Measurements from ENCODE around the gene SNAPC3. TPM values are rescaled to one million over a fixed set of nuclear protein-coding genes. Genes with fewer than 3 reads are reported as not detected.
"Not testable (repeated sequence)": the region's sequence is repeated elsewhere in the genome, so short reads cannot be mapped to it uniquely, and the experiment has no call there.

SNAPC3 gene
- total and polyA plus RNA-seq, 9 donors: 22.0 to 29.0 (median 25.2) TPM

DNA sequence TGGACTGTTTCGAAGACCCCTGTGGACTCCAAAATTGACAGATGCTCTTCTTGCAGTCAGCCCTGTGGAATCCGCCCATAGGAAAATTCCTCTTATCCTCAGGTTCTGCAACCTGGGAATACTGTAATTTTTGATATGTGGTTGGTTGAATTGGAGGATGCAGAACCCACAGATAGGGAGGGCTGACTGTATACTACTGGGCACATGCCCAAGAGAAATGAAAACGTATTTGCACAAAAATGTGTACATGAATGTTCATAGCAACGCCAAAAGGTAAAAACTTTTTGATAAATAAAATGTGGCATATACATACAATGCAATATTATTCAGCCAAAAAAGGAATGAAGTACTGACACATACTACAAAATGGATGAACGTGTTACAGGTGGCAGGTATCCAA lies 1.9 kb upstream of the SNAPC3 start:
- H3K27ac ChIP-seq (ENCODE audit: low read length): no peak overlapping the region
- WGBS (ENCODE audit: insufficient coverage): 57% methylated on average over 1 of the region's 5 CpGs
- DNase-seq: no peak
- peaks cover 9% of the 10 kb centered on the region for H3K4me1 ChIP-seq (ENCODE audit: control insufficient read depth, insufficient read depth, low read length)
- H3K36me3 ChIP-seq (ENCODE audit: control insufficient read depth, insufficient read depth, low read length): peaks cover 13% of the 10 kb centered on the region
- H3K27me3 ChIP-seq (ENCODE audit: control insufficient read depth, insufficient read depth, low read length): no peaks in the 10 kb centered on the region
- no peak overlapping the region for H3K4me3 ChIP-seq (ENCODE audit: low read length)
- H3K9me3 ChIP-seq (replicated peaks; ENCODE audit: control insufficient read depth, low read depth, low read length): no peaks in the 10 kb centered on the region

DNA sequence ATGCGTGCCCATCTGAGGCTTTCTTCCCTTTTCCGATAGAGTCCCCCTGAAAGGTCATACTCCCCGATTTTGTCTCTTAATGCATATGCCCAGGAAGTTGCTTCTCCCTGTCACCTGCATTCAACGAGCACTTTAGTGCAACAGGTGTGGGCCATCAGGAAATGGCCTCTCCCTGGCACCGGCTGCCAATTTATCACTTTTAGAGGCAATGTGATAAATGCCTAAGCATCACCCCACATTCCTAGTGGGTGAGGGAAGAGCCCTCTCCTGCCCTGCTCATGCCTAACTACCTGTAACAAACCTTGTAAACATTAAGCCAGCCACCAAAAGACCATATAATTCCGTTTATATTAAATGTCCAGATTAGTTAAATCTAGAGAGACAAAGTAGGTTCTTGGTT lies 1.1 kb upstream of the SNAPC3 start:
- peak overlapping the region; percentile 98 for H3K27ac ChIP-seq (ENCODE audit: low read length)
- H3K9me3 ChIP-seq (replicated peaks; ENCODE audit: control insufficient read depth, low read depth, low read length): no peaks in the 10 kb centered on the region
- H3K27me3 ChIP-seq (ENCODE audit: control insufficient read depth, insufficient read depth, low read length): no peaks in the 10 kb centered on the region
- H3K36me3 ChIP-seq (ENCODE audit: control insufficient read depth, insufficient read depth, low read length): peaks cover 18% of the 10 kb centered on the region
- H3K4me1 ChIP-seq (ENCODE audit: control insufficient read depth, insufficient read depth, low read length): peaks cover 9% of the 10 kb centered on the region
- no peak overlapping the region for H3K4me3 ChIP-seq (ENCODE audit: low read length)
- DNase-seq: no peak
- 88% methylated on average over 3 of the region's 6 CpGs for WGBS (ENCODE audit: insufficient coverage)

DNA sequence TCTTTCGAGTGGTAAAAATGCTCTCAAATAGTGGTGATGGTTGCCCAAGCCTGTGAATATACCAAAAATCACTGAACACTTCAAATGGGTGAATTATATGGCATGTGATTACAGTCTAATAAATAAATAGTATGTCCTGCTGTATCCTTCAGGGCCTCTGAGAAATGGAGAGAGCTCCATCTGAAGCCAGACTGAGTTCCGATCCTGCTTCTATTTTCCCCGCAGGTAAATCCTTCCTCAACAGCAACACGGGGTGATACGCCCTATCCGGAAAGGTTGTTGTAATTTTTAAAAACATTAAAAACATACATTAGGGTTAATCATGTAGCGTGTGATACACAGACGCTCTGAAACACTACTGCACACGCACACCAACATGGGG lies 695 bp upstream of the SNAPC3 start:
- Histone ChIP-seq H3K4me1 (ENCODE audit: control insufficient read depth, insufficient read depth, low read length) (peaks cover 9% of the 10 kb centered on the region), H3K9me3 (replicated peaks; ENCODE audit: control insufficient read depth, low read depth, low read length) (no peaks in the 10 kb centered on the region), H3K27ac (ENCODE audit: low read length) (peak overlapping the region; percentile 98), H3K4me3 (ENCODE audit: low read length) (peak overlapping the region; percentile 98), H3K36me3 (ENCODE audit: control insufficient read depth, insufficient read depth, low read length) (peaks cover 18% of the 10 kb centered on the region), H3K27me3 (ENCODE audit: control insufficient read depth, insufficient read depth, low read length) (no peaks in the 10 kb centered on the region)
- no peak for DNase-seq
- 14% methylated on average over 3 of the region's 9 CpGs for WGBS (ENCODE audit: insufficient coverage)

DNA sequence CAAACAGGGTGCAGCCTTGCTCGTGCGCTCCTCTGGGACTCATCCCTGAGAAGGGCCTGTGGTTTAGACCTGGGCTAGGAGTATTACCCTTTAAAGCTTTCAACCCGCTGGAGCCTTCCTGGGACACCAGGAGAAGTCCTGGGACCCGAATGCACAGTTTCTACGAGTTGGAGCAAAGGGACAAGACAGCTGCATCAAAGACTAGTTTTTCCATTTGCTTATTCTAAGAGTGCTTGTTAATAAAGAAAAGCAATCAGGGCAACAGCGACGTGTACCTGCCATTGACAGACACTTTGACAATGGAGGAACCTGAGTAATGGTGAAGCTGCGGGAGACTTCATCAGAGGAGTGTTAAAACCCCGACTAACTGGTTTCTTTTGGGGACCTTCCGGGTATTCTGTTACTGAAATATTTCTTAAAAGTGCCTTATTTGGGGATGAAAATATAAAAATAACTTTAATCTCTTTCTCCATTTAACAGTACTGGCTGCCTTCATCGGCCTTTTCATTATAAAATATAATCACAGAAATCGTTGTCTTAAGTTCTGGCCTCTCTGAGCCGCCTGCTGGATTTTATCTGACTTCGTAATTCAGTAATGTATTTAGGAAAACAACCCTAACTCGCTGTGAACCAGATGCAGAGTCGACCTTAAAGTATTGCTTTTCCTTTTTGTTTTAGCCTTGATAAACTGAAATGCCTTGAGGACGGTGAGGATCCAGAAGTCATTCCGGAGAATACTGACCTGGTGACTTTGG lies 732 bp downstream of the SNAPC3 start:
- peak; percentile 49 for DNase-seq
- Histone ChIP-seq H3K36me3 (ENCODE audit: control insufficient read depth, insufficient read depth, low read length) (peaks cover 18% of the 10 kb centered on the region), H3K27me3 (ENCODE audit: control insufficient read depth, insufficient read depth, low read length) (no peaks in the 10 kb centered on the region), H3K4me3 (ENCODE audit: low read length) (peak overlapping the region; percentile 98), H3K9me3 (replicated peaks; ENCODE audit: control insufficient read depth, low read depth, low read length) (no peaks in the 10 kb centered on the region), H3K4me1 (ENCODE audit: control insufficient read depth, insufficient read depth, low read length) (peaks cover 9% of the 10 kb centered on the region), H3K27ac (ENCODE audit: low read length) (peak overlapping the region; percentile 88)
- WGBS (ENCODE audit: insufficient coverage): 0% methylated on average over 7 of the region's 18 CpGs

DNA sequence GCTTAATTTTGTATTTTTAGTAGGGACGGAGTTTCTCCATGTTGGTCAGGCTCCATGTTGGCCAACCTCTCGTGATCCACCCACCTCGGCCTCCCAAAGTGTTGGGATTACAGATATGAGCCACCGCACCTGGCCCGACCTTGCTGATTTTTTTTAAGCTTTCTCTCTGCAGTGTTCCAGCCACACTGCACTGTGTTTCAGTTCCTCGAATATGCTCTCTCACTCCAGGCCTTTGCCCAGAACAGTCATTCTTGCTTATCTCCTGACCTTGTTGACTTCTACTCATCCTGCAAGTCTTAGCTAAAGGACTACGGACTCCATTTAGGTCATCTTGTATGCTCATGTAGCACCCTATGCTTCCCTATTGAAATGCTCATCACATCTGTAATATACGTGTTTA lies 3.3 kb downstream of the SNAPC3 start:
- no peak for DNase-seq
- WGBS (ENCODE audit: insufficient coverage): 92% methylated on average over 7 of the region's 8 CpGs
- Histone ChIP-seq H3K27me3 (ENCODE audit: control insufficient read depth, insufficient read depth, low read length) (no peaks in the 10 kb centered on the region), H3K4me1 (ENCODE audit: control insufficient read depth, insufficient read depth, low read length) (peaks cover 10% of the 10 kb centered on the region), H3K9me3 (replicated peaks; ENCODE audit: control insufficient read depth, low read depth, low read length) (no peaks in the 10 kb centered on the region), H3K27ac (ENCODE audit: low read length) (no peak overlapping the region), H3K36me3 (ENCODE audit: control insufficient read depth, insufficient read depth, low read length) (peaks cover 23% of the 10 kb centered on the region), H3K4me3 (ENCODE audit: low read length) (no peak overlapping the region)

DNA sequence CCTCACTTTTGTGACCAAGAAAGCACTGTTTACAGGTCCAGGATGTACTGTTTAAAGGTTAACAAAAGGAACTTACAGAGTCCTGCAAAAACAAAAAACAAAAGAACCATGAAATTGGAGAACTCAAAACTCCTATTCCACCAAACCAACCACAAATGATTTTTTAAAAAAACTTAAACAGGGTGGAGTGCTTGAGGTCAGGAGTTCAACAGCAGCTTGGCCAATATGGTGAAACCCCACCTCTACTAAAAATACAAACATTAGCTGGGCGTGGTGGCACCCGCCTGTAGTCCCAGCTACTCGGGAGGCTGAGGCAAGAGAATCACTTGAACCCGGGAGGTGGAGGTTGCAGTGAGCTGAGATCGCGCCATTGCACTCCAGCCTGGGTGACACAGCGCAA lies 5.0 kb downstream of the SNAPC3 start:
- peaks cover 24% of the 10 kb centered on the region for H3K36me3 ChIP-seq (ENCODE audit: control insufficient read depth, insufficient read depth, low read length)
- not testable (repeated sequence) for H3K9me3 ChIP-seq (replicated peaks; ENCODE audit: control insufficient read depth, low read depth, low read length); H3K4me1 ChIP-seq (ENCODE audit: control insufficient read depth, insufficient read depth, low read length); H3K27me3 ChIP-seq (ENCODE audit: control insufficient read depth, insufficient read depth, low read length); DNase-seq; H3K4me3 ChIP-seq (ENCODE audit: low read length); H3K27ac ChIP-seq (ENCODE audit: low read length)
- no CpG with 5 or more reads among the region's 7 CpGs for WGBS (ENCODE audit: insufficient coverage)

DNA sequence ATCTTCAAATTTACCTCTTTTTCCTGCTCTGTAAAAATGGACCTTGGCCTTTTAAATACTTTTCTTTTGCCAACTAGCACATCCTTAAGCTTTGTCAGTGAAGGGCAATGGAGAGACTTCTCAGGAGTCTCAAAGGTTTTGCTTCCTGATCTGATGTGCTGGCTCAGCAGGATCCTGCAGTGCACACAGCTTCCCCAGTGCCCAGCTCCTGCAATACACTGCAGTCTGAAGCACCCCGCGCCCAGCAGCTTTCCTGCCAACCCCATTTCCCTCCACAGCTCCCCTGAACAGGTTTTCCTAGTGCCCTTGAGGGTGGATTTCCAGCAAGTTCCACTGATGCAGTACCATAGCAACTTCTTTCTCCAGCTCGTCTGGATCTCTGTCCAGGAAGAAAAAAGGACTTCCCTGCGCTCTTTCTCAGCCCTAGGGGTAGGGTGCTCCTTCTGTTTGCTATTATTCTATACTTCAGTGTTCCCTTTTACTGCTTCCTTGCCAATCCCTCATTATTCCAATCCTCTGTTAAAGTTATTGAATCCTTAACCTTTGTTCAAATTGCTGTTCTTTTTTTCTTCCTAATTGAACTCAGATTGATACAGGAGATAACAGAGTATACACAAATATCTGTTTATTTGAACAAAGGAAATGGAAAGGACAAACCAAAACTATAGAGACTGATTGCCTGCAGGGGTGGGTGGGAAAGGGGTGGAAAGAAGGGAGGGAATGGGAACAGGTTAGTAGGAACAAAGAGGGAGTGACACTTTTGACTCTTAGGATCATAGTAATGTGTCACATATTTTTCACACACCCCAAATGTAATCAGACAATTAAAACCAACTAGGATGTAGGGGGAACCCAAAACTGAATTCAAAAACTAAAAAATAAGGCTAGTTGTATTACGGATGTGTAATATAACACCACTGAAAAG lies 8.5 kb downstream of the SNAPC3 start:
- H3K9me3 ChIP-seq (replicated peaks; ENCODE audit: control insufficient read depth, low read depth, low read length): no peaks in the 10 kb centered on the region
- peaks cover 17% of the 10 kb centered on the region for H3K36me3 ChIP-seq (ENCODE audit: control insufficient read depth, insufficient read depth, low read length)
- no peak overlapping the region for H3K4me3 ChIP-seq (ENCODE audit: low read length)
- no peaks in the 10 kb centered on the region for H3K27me3 ChIP-seq (ENCODE audit: control insufficient read depth, insufficient read depth, low read length)
- no CpG with 5 or more reads among the region's 5 CpGs for WGBS (ENCODE audit: insufficient coverage)
- no peak overlapping the region for H3K27ac ChIP-seq (ENCODE audit: low read length)
- H3K4me1 ChIP-seq (ENCODE audit: control insufficient read depth, insufficient read depth, low read length): peaks cover 2% of the 10 kb centered on the region
- DNase-seq: peak; percentile 14

DNA sequence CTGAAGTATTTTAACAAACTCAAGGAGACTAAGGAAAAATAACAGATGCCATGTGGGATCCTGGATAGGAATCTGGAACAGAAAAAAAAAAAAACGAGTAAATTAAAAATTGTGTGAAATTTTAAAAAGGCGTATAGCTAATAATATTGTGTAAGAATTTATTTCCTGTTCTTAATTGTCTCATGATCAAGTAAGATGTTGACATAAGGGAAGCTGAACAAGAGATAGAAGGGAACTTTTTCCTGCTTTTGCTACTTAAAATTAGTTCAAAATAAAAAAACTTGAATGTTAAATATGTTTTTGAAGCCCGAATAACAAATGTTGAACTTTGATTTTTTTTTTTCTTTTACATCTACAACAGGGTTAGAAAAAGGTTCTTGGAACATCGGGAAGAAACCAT lies 10.5 kb downstream of the SNAPC3 start:
- H3K4me1 ChIP-seq (ENCODE audit: control insufficient read depth, insufficient read depth, low read length): peaks cover 2% of the 10 kb centered on the region
- DNase-seq: no peak
- H3K27ac ChIP-seq (ENCODE audit: low read length): no peak overlapping the region
- H3K36me3 ChIP-seq (ENCODE audit: control insufficient read depth, insufficient read depth, low read length): peaks cover 22% of the 10 kb centered on the region
- H3K9me3 ChIP-seq (replicated peaks; ENCODE audit: control insufficient read depth, low read depth, low read length): no peaks in the 10 kb centered on the region
- H3K27me3 ChIP-seq (ENCODE audit: control insufficient read depth, insufficient read depth, low read length): no peaks in the 10 kb centered on the region
- no peak overlapping the region for H3K4me3 ChIP-seq (ENCODE audit: low read length)
- WGBS (ENCODE audit: insufficient coverage): no CpG with 5 or more reads among the region's 4 CpGs

DNA sequence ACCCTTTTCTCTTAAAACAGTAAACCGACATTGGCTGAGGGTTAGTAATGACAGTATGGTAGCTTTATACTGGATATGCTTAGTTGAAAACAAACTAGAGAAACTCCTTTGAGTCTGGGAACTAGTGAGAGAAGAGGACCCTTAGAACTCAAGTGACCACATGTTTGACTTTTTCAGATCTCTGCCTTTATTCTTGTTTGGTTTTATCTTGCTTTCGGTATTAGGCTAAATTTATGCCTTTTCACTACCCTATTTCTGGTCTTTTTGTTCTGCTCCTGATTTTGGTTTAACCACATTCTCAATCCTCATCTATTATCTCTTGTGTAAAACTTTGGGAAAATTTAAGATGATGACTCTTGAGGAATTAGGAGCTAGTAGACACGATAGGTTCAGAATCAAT lies 11.0 kb downstream of the SNAPC3 start:
- whole genome bisulfite sequencing (ENCODE audit: insufficient coverage): no CpG with 5 or more reads among the region's 3 CpGs
- no peak for DNase-seq
- Histone ChIP-seq H3K36me3 (ENCODE audit: control insufficient read depth, insufficient read depth, low read length) (peaks cover 22% of the 10 kb centered on the region), H3K4me3 (ENCODE audit: low read length) (no peak overlapping the region), H3K27ac (ENCODE audit: low read length) (no peak overlapping the region), H3K27me3 (ENCODE audit: control insufficient read depth, insufficient read depth, low read length) (no peaks in the 10 kb centered on the region), H3K9me3 (replicated peaks; ENCODE audit: control insufficient read depth, low read depth, low read length) (no peaks in the 10 kb centered on the region), H3K4me1 (ENCODE audit: control insufficient read depth, insufficient read depth, low read length) (peaks cover 2% of the 10 kb centered on the region)

DNA sequence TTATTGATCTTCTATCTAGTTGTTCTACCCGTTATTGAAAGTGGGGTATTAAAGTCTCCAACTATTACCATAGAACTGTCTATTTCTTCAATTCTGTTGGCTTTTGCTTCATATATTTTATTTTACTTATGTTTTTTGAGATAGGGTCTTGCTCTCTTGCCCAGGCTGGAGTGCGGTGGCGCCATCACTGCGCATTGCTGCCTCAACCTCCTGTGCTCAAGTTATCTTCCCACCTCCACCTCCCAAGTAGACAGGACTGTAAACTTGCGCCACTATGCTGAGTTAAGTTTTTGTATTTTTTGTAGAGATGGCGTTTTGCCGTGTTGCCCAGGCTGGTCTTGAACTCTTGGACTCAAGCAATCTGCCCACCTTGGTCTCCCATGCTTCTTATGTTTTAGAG lies 16.2 kb downstream of the SNAPC3 start:
- no peak overlapping the region for H3K4me3 ChIP-seq (ENCODE audit: low read length)
- no peaks in the 10 kb centered on the region for H3K9me3 ChIP-seq (replicated peaks; ENCODE audit: control insufficient read depth, low read depth, low read length)
- H3K27ac ChIP-seq (ENCODE audit: low read length): no peak overlapping the region
- H3K4me1 ChIP-seq (ENCODE audit: control insufficient read depth, insufficient read depth, low read length): no peaks in the 10 kb centered on the region
- WGBS (ENCODE audit: insufficient coverage): no CpG with 5 or more reads among the region's 7 CpGs
- H3K27me3 ChIP-seq (ENCODE audit: control insufficient read depth, insufficient read depth, low read length): no peaks in the 10 kb centered on the region
- no peak for DNase-seq
- peaks cover 24% of the 10 kb centered on the region for H3K36me3 ChIP-seq (ENCODE audit: control insufficient read depth, insufficient read depth, low read length)
